Ectodermal cell (in vitro differentiated cells): ENCODE measurements around the gene RAB3C.

Source experiments
- H3K27ac ChIP-seq: 2 replicates; pipeline ENCODE4 v1.7.0; 2013; ENCODE audit warnings: mild to moderate bottlenecking, low read depth, low read length; ENCODE audit not compliant: insufficient read depth, poor library complexity, severe bottlenecking
- H3K27me3 ChIP-seq: 2 replicates; pipeline ENCODE4 v1.7.0; 2013; ENCODE audit warnings: mild to moderate bottlenecking, low read length; ENCODE audit not compliant: insufficient read depth, control insufficient read depth, poor library complexity, severe bottlenecking
- H3K36me3 ChIP-seq: one replicate; pipeline ENCODE4 v1.7.0; 2013; ENCODE audit warnings: low read length; ENCODE audit not compliant: control insufficient read depth, insufficient read depth
- H3K4me1 ChIP-seq: one replicate; pipeline ENCODE4 v1.7.0; 2013; ENCODE audit warnings: low read length; ENCODE audit not compliant: control insufficient read depth, insufficient read depth
- H3K4me3 ChIP-seq: 2 replicates; pipeline ENCODE4 v1.7.0; 2013; ENCODE audit warnings: low read depth, low read length, control low read depth; ENCODE audit not compliant: insufficient read depth
- H3K9me3 ChIP-seq: 2 replicates; pipeline ENCODE4 v1.7.0; 2013; ENCODE audit warnings: mild to moderate bottlenecking, low read length, moderate library complexity; ENCODE audit not compliant: control insufficient read depth
- WGBS, 2 experiments: methylation state at CpG; one replicate each; pipeline ENCODE4 v1.1.7; 2013; ENCODE audit warnings: missing lambda C conversion rate in 2 of 2; 5-methylcytosine and 5-hydroxymethylcytosine counted together

Gene RAB3C

GRCh38 chr5:58740956-58741355 is 158.1 kb downstream of the RAB3C start:
- 90 to 97% methylated on average over 3 of the region's 3 CpGs for WGBS, 2 experiments
- Histone ChIP-seq H3K27ac (no peak overlapping the region), H3K4me3 (no peak overlapping the region), H3K4me1 (no peaks in the 10 kb centered on the region), H3K36me3 (no peaks in the 10 kb centered on the region), H3K9me3 (no peaks in the 10 kb centered on the region), H3K27me3 (no peaks in the 10 kb centered on the region)

- Histone ChIP-seq H3K4me1 (no peaks in the 10 kb centered on the region), H3K4me3 (no peak overlapping the region), H3K36me3 (no peaks in the 10 kb centered on the region), H3K9me3 (no peaks in the 10 kb centered on the region), H3K27me3 (no peaks in the 10 kb centered on the region), H3K27ac (no peak overlapping the region)
- 73 to 92% methylated on average over 2 to 3 of the region's 4 CpGs for WGBS, 2 experiments
Observed at GRCh38 chr5:58745350-58745749, 162.5 kb downstream of the RAB3C start.

GRCh38 chr5:58746321-58746720 is 163.4 kb downstream of the RAB3C start:
- no peaks in the 10 kb centered on the region for H3K9me3 ChIP-seq
- H3K27ac ChIP-seq = no peak overlapping the region
- no peaks in the 10 kb centered on the region for H3K4me1 ChIP-seq
- H3K4me3 ChIP-seq = no peak overlapping the region
- no peaks in the 10 kb centered on the region for H3K27me3 ChIP-seq
- 89 to 94% methylated on average over 4 of the region's 4 CpGs for WGBS, 2 experiments
- H3K36me3 ChIP-seq = no peaks in the 10 kb centered on the region

- H3K4me1 ChIP-seq = no peaks in the 10 kb centered on the region
- no peak overlapping the region for H3K4me3 ChIP-seq
- no peaks in the 10 kb centered on the region for H3K9me3 ChIP-seq
- H3K36me3 ChIP-seq = no peaks in the 10 kb centered on the region
- no peak overlapping the region for H3K27ac ChIP-seq
- H3K27me3 ChIP-seq = no peaks in the 10 kb centered on the region
Observed at GRCh38 chr5:58750036-58750435, 167.2 kb downstream of the RAB3C start.

- Histone ChIP-seq H3K9me3 (no peaks in the 10 kb centered on the region), H3K36me3 (no peaks in the 10 kb centered on the region), H3K4me1 (no peaks in the 10 kb centered on the region), H3K4me3 (no peak overlapping the region), H3K27ac (no peak overlapping the region), H3K27me3 (no peaks in the 10 kb centered on the region)
- WGBS, 2 experiments = 93 to 98% methylated on average over 4 of the region's 4 CpGs
Observed at GRCh38 chr5:58751222-58751837, 168.5 kb downstream of the RAB3C start.

GRCh38 chr5:58752104-58752503 is 169.2 kb downstream of the RAB3C start:
- H3K36me3 ChIP-seq = no peaks in the 10 kb centered on the region
- H3K27ac ChIP-seq = no peak overlapping the region
- H3K4me3 ChIP-seq = no peak overlapping the region
- 94 to 100% methylated on average over 1 of the region's 1 CpG for WGBS, 2 experiments
- no peaks in the 10 kb centered on the region for H3K4me1 ChIP-seq
- no peaks in the 10 kb centered on the region for H3K9me3 ChIP-seq
- no peaks in the 10 kb centered on the region for H3K27me3 ChIP-seq

GRCh38 chr5:58753446-58753845 is 170.6 kb downstream of the RAB3C start:
- no peak overlapping the region for H3K4me3 ChIP-seq
- no peak overlapping the region for H3K27ac ChIP-seq
- H3K27me3 ChIP-seq = no peaks in the 10 kb centered on the region
- H3K9me3 ChIP-seq = no peaks in the 10 kb centered on the region
- H3K36me3 ChIP-seq = no peaks in the 10 kb centered on the region
- 90 to 98% methylated on average over 4 to 5 of the region's 5 CpGs for WGBS, 2 experiments
- no peaks in the 10 kb centered on the region for H3K4me1 ChIP-seq

- Histone ChIP-seq H3K36me3 (no peaks in the 10 kb centered on the region), H3K9me3 (no peaks in the 10 kb centered on the region), H3K4me3 (no peak overlapping the region), H3K4me1 (no peaks in the 10 kb centered on the region), H3K27ac (no peak overlapping the region), H3K27me3 (no peaks in the 10 kb centered on the region)
- WGBS, 2 experiments = 87 to 95% methylated on average over 6 of the region's 6 CpGs
Observed at GRCh38 chr5:58754250-58754649, 171.4 kb downstream of the RAB3C start.

- Histone ChIP-seq H3K36me3 (no peaks in the 10 kb centered on the region), H3K9me3 (no peaks in the 10 kb centered on the region), H3K4me3 (no peak overlapping the region), H3K4me1 (no peaks in the 10 kb centered on the region), H3K27ac (no peak overlapping the region), H3K27me3 (no peaks in the 10 kb centered on the region)
- WGBS, 2 experiments = 92 to 97% methylated on average over 3 of the region's 3 CpGs
Observed at GRCh38 chr5:58755397-58755796, 172.5 kb downstream of the RAB3C start.

- H3K36me3 ChIP-seq = no peaks in the 10 kb centered on the region
- H3K4me1 ChIP-seq = no peaks in the 10 kb centered on the region
- H3K27me3 ChIP-seq = no peaks in the 10 kb centered on the region
- H3K4me3 ChIP-seq = no peak overlapping the region
- 98% methylated on average over 4 of the region's 4 CpGs for WGBS, 2 experiments
- no peak overlapping the region for H3K27ac ChIP-seq
- no peaks in the 10 kb centered on the region for H3K9me3 ChIP-seq
Observed at GRCh38 chr5:58759745-58760144, 176.9 kb downstream of the RAB3C start.

GRCh38 chr5:58760222-58760621 is 177.3 kb downstream of the RAB3C start:
- no peaks in the 10 kb centered on the region for H3K4me1 ChIP-seq
- H3K9me3 ChIP-seq = no peaks in the 10 kb centered on the region
- H3K4me3 ChIP-seq = no peak overlapping the region
- no peaks in the 10 kb centered on the region for H3K36me3 ChIP-seq
- WGBS, 2 experiments = 89% methylated on average over 1 of the region's 2 CpGs
- H3K27ac ChIP-seq = no peak overlapping the region
- no peaks in the 10 kb centered on the region for H3K27me3 ChIP-seq
